SH-SY5Y (cell line): ENCODE data around the gene PCYOX1L.

Source experiments
- GATA2 ChIP-seq: IDR thresholded peaks from 2 replicates; pipeline ENCODE4 v1.6.1; 2011; ENCODE audit warnings: mild to moderate bottlenecking, low read depth, low read length
- GATA3 ChIP-seq: IDR thresholded peaks from 2 replicates; pipeline ENCODE4 v1.6.1; 2011; ENCODE audit warnings: low read depth, mild to moderate bottlenecking, low read length, moderate library complexity

GRCh38 chr5:149380466-149381121 lies 22.7 kb downstream of the PCYOX1L start:
- no peak for TF ChIP-seq GATA2
- no peak for TF ChIP-seq GATA3
